GM18519 (cell line): ENCODE measurements around the gene GABBR1.

ENCODE experiments used
- ATAC-seq: cut with Tn5 transposase; IDR thresholded peaks from one replicate; pipeline ENCODE4 v1.9.1; 2021; ENCODE audit warnings: mild to moderate bottlenecking, moderate library complexity; ENCODE audit not compliant: unreplicated experiment, low FRiP score

The GABBR1 gene

GRCh38 chr6:29530671-29531310, 102.2 kb downstream of the GABBR1 start:
- no peak for ATAC-seq

GRCh38 chr6:29529956-29530355, 103.0 kb downstream of the GABBR1 start:
- ATAC-seq = no peak

- no peak for ATAC-seq
Observed at GRCh38 chr6:29528988-29529560, 103.9 kb downstream of the GABBR1 start.

- ATAC-seq = no peak
Observed at GRCh38 chr6:29528300-29528931, 104.6 kb downstream of the GABBR1 start.

GRCh38 chr6:29527564-29527963, 105.4 kb downstream of the GABBR1 start:
- no peak for ATAC-seq

- ATAC-seq = no peak
Observed at GRCh38 chr6:29527126-29527525, 105.9 kb downstream of the GABBR1 start.

GRCh38 chr6:29525311-29525639, 107.7 kb downstream of the GABBR1 start:
- ATAC-seq = no peak

GRCh38 chr6:29524444-29525310, 108.3 kb downstream of the GABBR1 start:
- no peak for ATAC-seq

GRCh38 chr6:29524044-29524443, 108.9 kb downstream of the GABBR1 start:
- no peak for ATAC-seq

- no peak for ATAC-seq
Observed at GRCh38 chr6:29522227-29522626, 110.8 kb downstream of the GABBR1 start.

GRCh38 chr6:29521006-29521680, 111.8 kb downstream of the GABBR1 start:
- no peak for ATAC-seq

GRCh38 chr6:29520232-29520631, 112.8 kb downstream of the GABBR1 start:
- no peak for ATAC-seq

- ATAC-seq = no peak
Observed at GRCh38 chr6:29519291-29520010, 113.5 kb downstream of the GABBR1 start.

GRCh38 chr6:29517728-29518440, 115.1 kb downstream of the GABBR1 start:
- no peak for ATAC-seq

- ATAC-seq = no peak
Observed at GRCh38 chr6:29517245-29517644, 115.7 kb downstream of the GABBR1 start.

GRCh38 chr6:29516108-29516507, 116.9 kb downstream of the GABBR1 start:
- ATAC-seq = no peak

GRCh38 chr6:29510746-29511300, 122.2 kb downstream of the GABBR1 start:
- ATAC-seq = no peak

GRCh38 chr6:29510202-29510601, 122.8 kb downstream of the GABBR1 start:
- ATAC-seq = no peak
